Tibial nerve (tissue), 4 donors: ENCODE data around the gene RAB30. TPM values are rescaled to one million over a fixed set of nuclear protein-coding genes. Genes with fewer than 3 reads are reported as not detected.
"Not testable (repeated sequence)": the region's sequence is repeated elsewhere in the genome, so short reads cannot be mapped to it uniquely, and the experiment has no call there.

Experiments
- DNase-seq, 2 donors: peaks; one replicate each; pipeline ENCODE4 v3.0.0-alpha.2; 2019; ENCODE audit warnings: low spot score in 2 of 2
- H3K27ac ChIP-seq, 4 donors: fragments of 200-600 bp; sonication (generic) in 3 of 4; one replicate each; pipeline ENCODE4 v1.5.1; 2017 to 2019; ENCODE audit warnings: mild to moderate bottlenecking in 1 of 4
- H3K27me3 ChIP-seq, 2 donors: fragments of 200-600 bp; sonication (generic) in 1 of 2; one replicate each; pipeline versions ENCODE4 v1.5.1 to v1.6.0; 2017 to 2019
- H3K36me3 ChIP-seq, 3 donors: fragments of 200-600 bp; sonication (generic); one replicate each; pipeline ENCODE4 v1.5.1; 2018 to 2019
- H3K4me1 ChIP-seq, 4 donors: fragments of 200-600 bp; sonication (generic) in 3 of 4; one replicate each; pipeline ENCODE4 v1.5.1; 2017 to 2019
- H3K4me3 ChIP-seq, 4 donors: fragments of 200-600 bp; sonication (generic) in 3 of 4; one replicate each; pipeline ENCODE4 v1.5.1; 2017 to 2019; ENCODE audit warnings: mild to moderate bottlenecking in 1 of 4, moderate library complexity in 1 of 4
- H3K9me3 ChIP-seq, 4 donors: fragments of 200-600 bp; sonication (generic) in 3 of 4; one replicate each; pipeline ENCODE4 v1.5.1; 2017 to 2019
- EP300 ChIP-seq, 2 donors: sonication (generic); formaldehyde crosslinking; IDR thresholded peaks; one replicate each; pipeline ENCODE4 v1.6.1; 2017; ENCODE audit warnings: antibody characterized with exemption in 2 of 2, mild to moderate bottlenecking in 1 of 2
- POLR2A ChIP-seq, 2 donors: fragments of 450-650 bp; IDR thresholded peaks; one replicate each; pipeline ENCODE4 v1.6.1; 2017; ENCODE audit warnings: antibody characterized with exemption in 2 of 2, mild to moderate bottlenecking in 2 of 2, moderate library complexity in 2 of 2
- WGBS, 2 donors: methylation state at CpG; one replicate each; pipeline ENCODE4 v1.1.5; 2018; 5-methylcytosine and 5-hydroxymethylcytosine counted together
- total RNA-seq, 4 donors: library from RNA; depleted of rRNA; stranded (reverse); fragments of >200 nt; gene quantifications; one replicate each; pipeline ENCODE4 v1.1.0, GENCODE V29; 2016
- TF ChIP-seq, protein P1 (sequence below), 5 experiments: fragments of 200-600 bp in 3 of 5; fragments of 450-650 bp in 2 of 5; sonication (generic) in 3 of 5; IDR thresholded peaks; one replicate each; pipeline ENCODE4 v1.5.1; 2016 to 2019; ENCODE audit warnings: antibody characterized with exemption in 5 of 5, mild to moderate bottlenecking in 3 of 5, moderate library complexity in 2 of 5

Gene RAB30
- total RNA-seq, 4 donors from 2014 or later: 19.8 to 50.4 (median 31.2) TPM

DNA sequence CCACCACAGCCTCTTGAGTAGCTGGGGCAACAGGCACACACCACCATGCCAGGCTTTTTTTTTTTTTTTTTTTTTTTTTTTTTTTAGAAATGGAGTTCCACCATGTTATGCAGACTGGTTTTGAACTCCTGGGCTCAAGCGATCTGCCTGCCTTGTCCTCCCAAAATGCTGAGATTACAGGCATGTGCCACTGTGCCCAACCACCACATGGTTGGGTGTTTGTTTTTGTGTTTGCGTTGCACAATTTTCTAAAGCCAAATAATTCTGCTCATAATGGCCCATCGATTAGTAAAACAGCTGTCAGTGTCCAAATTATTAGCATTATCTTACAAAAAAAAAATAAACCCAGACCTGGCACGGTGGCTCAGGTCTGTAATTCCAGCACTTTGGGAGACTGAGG is 104.3 kb downstream of the RAB30 start:
- H3K4me1 ChIP-seq: no peaks in the 10 kb centered on the region
- no peaks in the 10 kb centered on the region for H3K36me3 ChIP-seq
- H3K4me3 ChIP-seq: no peak overlapping the region
- H3K9me3 ChIP-seq: no peaks in the 10 kb centered on the region
- H3K27me3 ChIP-seq: no peaks in the 10 kb centered on the region
- 81 to 92% methylated on average over 4 of the region's 4 CpGs for WGBS, 2 donors
- no peak overlapping the region for H3K27ac ChIP-seq
- TF ChIP-seq, protein P1, sequence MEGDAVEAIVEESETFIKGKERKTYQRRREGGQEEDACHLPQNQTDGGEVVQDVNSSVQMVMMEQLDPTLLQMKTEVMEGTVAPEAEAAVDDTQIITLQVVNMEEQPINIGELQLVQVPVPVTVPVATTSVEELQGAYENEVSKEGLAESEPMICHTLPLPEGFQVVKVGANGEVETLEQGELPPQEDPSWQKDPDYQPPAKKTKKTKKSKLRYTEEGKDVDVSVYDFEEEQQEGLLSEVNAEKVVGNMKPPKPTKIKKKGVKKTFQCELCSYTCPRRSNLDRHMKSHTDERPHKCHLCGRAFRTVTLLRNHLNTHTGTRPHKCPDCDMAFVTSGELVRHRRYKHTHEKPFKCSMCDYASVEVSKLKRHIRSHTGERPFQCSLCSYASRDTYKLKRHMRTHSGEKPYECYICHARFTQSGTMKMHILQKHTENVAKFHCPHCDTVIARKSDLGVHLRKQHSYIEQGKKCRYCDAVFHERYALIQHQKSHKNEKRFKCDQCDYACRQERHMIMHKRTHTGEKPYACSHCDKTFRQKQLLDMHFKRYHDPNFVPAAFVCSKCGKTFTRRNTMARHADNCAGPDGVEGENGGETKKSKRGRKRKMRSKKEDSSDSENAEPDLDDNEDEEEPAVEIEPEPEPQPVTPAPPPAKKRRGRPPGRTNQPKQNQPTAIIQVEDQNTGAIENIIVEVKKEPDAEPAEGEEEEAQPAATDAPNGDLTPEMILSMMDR (IDR thresholded peaks at IDR 0.05): no peak
- DNase-seq: no peak

DNA sequence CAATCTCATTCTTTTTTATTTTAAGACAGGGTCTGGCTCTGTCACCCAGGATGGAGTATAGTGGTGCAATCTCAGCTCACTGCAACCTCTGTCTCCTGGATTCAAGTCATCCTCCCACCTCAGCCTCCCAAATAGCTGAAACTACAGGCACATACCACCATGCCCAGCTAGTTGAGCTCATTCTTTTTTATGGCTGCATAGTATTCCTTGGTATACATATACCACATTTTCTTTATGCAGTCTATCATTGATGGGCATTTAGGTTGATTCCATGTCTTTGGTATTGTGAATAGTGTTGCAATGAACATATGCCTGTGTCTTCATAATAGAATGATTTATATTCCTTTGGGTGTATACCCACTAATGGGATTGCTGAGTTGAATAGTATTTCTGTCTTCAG is 109.7 kb downstream of the RAB30 start:
- not testable (repeated sequence) for H3K36me3 ChIP-seq, H3K4me3 ChIP-seq, H3K4me1 ChIP-seq, DNase-seq, H3K27ac ChIP-seq, H3K27me3 ChIP-seq, H3K9me3 ChIP-seq

DNA sequence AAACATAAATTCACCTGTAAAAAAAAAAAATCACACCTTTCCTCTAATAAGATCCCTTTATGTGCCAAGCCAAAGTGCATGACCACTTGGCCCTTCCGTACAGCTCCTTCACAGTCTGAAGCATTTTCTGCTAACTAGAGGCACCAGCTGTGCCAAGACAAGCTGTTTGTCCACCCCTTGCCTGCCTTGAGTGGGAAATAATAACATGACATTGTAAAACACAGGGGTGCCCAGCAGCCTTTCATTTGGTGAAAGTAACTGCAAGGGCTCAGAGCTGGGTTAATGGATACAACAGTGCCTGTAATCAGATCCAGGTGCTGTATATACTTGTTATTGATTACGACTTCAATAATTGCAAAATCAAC is 110.9 kb downstream of the RAB30 start:
- Histone ChIP-seq H3K9me3 (no peaks in the 10 kb centered on the region), H3K4me3 (no peak overlapping the region), H3K27ac (peak overlapping the region in 1 of 4 donors; percentile 43), H3K27me3 (no peaks in the 10 kb centered on the region), H3K36me3 (no peaks in the 10 kb centered on the region), H3K4me1 (no peaks in the 10 kb centered on the region)
- WGBS, 2 donors: 60 to 77% methylated on average over 2 of the region's 2 CpGs
- DNase-seq: no peak
- TF ChIP-seq POLR2A (IDR thresholded peaks at IDR 0.05): no peak
- TF ChIP-seq, protein P1 (IDR thresholded peaks at IDR 0.05): no peak

DNA sequence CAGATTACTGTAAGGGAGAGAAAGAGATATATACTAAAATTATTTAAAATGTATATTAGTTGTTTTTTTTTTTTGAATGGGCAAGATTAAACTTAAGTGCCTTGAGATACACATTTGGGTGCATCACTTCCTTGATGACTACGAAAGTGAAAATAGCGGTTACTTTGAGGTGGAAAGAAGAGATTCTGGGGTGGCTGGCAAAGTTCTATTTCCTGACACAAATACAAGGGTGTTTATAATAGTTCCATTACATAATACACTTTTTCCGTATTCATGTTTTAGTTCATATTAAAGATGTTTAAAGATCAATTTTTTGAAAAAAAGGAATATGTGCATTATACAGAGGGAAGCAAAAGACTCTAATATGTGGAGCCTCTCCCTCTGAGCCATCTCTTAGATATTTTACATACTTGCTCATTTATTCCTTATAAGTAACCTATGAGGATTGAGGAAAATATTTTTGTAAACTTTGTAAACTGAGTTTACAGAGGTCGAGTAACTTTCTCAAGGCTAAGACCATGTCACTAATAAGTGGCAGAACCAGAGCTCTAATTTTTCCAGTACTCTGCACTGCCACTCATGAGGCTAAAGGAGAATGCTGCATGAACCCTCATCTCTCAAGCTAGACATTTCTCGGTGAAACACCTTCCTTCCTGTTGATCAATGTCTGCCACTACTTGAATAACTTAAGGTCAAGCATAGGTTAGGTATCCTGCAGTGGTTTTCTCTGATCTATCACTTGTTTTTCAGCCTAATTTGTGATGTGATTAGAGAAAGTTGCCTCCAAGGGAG is 111.5 kb downstream of the RAB30 start:
- no peaks in the 10 kb centered on the region for H3K9me3 ChIP-seq
- H3K27ac ChIP-seq: peak overlapping the region in 1 of 4 donors; percentile 43
- H3K36me3 ChIP-seq: no peaks in the 10 kb centered on the region
- no peaks in the 10 kb centered on the region for H3K27me3 ChIP-seq
- DNase-seq: no peak
- peaks cover 0 to 2% (median 0%) of the 10 kb centered on the region in 4 donors for H3K4me1 ChIP-seq
- 60 to 66% methylated on average over 5 of the region's 5 CpGs for WGBS, 2 donors
- no peak overlapping the region for H3K4me3 ChIP-seq
- TF ChIP-seq, protein P1 (IDR thresholded peaks at IDR 0.05): no peak
- no peak for TF ChIP-seq EP300 (IDR thresholded peaks at IDR 0.05)

DNA sequence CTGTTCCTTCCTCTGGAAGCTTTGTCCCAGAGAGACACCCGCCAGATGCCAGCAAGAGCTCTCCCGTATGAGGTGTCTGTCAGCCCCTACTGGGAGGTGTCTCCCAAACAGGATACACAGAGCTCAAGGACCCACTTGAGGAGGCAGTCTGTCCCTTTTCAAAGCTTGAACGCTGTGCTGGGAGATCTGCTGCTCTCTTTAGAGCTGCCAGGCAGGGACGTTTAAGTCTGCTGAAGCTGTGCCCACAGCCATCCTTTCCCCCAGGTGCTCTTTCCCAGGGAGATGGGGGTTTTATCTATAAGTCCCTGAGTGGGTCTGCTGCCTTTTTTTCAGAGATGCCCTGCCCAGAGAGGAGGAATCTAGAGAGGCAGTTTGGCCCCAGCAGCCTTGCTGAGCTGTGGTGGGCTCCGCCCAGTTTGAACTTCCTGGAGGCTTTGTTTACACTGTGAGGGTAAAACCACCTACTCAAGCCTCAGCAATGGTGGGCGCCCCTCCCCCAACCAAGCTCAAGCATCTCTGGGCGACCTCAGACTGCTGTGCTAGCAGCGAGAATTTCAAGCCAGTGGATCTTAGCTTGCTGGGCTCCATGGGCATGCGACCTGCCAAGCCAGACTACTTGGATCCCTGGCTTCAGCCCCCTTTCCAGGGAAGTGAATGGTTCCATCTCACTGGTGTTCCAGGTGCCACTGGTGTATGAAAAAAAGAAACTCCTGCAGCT is 115.8 kb downstream of the RAB30 start:
- not testable (repeated sequence) for H3K27me3 ChIP-seq, H3K27ac ChIP-seq, H3K9me3 ChIP-seq, H3K4me1 ChIP-seq, H3K36me3 ChIP-seq, DNase-seq, H3K4me3 ChIP-seq
- WGBS, 2 donors: 69 to 71% methylated on average over 9 of the region's 9 CpGs

DNA sequence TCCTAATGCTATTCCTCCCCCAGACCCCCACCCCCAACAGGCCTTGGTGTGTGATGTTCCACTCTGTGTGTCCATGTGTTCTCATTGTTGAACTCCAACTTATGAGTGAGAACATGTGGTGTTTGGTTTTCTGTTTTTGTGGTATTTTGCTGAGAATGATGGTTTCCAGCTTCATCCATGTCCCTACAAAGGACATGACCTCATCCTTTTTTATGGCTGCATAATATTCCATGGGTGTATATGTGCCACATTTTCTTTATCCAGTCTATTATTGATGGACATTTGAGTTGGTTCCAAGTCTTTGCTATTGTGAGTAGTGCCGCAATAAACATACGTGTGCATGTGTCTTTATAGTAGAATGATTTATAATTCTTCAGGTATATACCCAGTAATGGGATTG is 121.2 kb downstream of the RAB30 start:
- WGBS, 2 donors: 100% methylated on average over 2 of the region's 2 CpGs
- DNase-seq, H3K36me3 ChIP-seq, H3K4me1 ChIP-seq, H3K27me3 ChIP-seq, H3K4me3 ChIP-seq, H3K27ac ChIP-seq, H3K9me3 ChIP-seq: not testable (repeated sequence)
